ENCODE measurements around the gene TESK2.
"Not testable (repeated sequence)": the region's sequence is repeated elsewhere in the genome, so short reads cannot be mapped to it uniquely, and the experiment has no call there.

TESK2 gene

DNA sequence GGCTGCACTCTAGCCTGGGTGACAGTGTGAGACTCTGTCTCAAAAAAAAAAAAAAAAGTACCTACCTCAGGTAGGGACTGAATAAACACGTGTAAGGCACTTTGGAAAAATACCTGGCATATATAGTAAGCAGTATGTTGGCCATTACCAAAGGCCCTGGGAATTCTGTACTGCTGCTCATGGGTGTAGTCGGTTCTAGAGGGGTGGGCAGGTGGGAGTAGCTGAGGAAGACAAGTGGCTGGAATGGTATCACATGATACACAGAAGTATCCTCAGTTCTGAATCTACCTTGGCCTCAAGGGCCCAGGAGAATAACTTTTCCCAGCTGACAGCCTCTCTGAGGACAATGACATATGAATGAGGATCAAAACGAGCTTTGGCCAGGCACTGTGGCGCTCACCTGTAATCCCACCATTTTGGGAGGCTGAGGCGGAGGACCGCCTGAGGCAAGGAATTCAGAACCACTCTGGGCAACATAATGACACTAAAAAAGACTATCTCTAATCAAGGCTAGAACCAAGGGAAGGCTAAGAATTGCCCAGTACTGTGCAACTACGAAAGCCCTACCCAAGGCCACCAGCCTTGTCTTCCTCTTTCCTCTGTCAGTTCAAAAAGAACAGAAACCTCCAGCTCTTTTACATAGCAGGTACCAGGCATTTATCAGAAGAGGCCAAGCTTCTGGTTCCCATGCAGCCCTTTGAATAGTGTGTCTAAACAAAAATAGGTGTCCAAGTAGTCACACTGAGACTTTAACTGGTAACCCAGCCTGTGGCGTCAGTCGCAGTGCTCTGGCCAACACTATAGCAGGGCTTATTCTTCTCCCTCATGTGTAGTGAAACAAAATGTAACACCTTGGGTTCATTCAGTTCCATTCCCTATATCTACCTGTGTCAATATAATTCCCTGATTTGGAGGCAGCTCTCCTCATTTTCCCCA is 19.3 kb upstream of the TESK2 start:
- DNase-seq = no peak

DNA sequence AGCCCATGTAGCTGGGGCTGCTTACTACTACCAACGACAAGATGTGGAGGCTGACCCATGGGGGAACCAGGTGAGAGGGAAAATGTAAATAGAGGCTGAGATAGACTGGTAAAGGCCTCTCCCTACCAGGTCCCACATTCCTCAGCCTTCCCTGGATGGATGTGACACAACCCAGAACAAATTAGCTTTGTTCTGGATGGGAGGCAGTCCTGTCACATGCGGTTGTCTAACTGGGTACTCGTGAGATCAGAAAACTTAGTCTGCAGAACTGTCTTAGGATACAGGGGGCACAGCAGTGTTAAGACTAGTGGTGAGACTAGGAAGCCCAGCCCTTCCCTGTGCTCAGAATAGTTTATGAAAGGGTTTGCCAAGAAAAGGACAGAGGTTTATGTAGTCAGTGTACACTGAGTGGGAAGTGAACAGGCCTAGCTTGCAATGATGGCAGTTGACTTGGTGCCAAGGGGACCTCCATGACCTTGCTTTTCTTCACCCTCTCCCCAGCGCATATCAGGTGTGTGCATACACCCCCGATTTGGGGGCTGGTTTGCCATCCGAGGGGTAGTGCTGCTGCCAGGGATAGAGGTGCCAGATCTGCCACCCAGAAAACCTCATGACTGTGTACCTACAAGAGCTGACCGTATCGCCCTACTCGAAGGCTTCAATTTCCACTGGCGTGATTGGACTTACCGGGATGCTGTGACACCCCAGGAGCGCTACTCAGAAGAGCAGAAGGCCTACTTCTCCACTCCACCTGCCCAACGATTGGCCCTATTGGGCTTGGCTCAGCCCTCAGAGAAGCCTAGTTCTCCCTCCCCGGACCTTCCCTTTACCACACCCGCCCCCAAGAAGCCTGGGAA is 17.6 kb upstream of the TESK2 start:
- DNase-seq = no peak

DNA sequence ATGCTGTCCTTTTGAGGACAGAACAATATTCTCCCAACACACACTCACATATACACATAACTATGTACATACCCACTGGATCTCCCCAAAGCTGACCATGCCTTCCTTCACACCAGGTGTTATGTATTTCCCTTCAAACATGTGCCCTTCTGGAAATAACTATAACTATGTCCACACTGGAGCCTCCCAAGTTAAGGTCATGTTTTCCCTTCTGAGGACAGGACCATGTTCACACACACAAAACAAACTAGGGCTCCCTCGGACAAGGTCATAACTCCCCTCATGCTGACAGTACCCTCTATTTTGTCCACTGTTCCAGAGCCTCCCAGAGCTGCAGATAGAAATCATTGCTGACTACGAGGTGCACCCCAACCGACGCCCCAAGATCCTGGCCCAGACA is 16.9 kb upstream of the TESK2 start:
- DNase-seq = no peak

DNA sequence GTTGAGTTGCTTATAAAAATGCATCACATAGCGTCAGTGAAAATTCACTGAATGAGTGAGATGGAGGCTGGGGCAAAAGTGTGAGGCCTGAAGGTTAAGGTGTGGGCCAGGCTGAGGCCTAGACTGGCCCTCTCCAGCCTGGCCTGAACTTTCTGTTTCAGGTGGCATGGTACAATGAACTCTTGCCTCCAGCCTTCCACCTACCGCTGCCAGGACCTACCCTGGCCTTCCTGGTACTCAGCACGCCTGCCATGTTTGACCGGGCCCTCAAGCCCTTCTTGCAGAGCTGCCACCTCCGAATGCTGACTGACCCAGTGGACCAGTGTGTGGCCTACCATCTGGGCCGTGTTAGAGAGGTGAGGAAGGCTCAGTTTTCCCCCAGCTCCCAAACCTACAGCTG is 16.2 kb upstream of the TESK2 start:
- DNase-seq = no peak

DNA sequence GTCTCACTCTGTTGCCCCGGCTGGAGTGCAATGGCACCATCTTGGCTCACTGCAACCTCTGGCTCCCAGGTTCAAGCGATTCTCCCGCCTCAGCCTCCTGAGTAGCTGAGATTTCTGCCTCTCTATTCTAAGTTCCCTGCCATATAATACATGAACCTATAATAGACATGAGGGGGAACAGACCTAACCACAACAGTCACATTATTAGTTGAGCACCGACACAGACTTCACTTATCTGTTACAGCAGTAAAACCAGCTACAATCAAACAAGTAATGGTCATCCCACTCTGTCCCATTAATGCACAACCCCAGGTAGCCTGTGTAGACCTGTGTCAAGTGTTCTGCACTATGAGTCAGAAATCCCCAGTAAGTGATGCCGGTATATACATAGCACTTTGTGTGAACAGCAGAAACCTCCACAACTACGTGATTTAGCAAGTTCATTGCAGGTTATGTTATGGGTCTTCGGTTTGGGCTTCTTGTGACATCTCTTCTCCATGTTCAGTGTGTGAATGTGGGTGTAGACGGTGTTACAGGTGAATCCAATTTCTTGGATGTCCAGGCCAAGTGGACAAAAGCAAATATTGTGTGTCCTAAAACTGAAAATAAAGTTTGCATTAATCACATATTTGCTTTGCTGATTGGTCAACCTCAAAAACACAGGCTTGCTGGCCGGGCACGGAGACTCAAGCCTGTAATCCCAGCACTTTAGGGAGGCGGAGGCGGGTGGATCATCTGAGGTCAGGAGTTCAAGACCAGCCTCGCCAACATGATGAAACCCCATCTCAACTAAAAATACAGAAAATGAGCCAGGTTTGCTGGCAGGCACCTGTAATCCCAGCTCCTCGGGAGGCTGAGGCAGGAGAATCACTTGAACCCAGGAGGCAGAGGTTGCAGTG is 12.7 kb upstream of the TESK2 start:
- no peak for DNase-seq

DNA sequence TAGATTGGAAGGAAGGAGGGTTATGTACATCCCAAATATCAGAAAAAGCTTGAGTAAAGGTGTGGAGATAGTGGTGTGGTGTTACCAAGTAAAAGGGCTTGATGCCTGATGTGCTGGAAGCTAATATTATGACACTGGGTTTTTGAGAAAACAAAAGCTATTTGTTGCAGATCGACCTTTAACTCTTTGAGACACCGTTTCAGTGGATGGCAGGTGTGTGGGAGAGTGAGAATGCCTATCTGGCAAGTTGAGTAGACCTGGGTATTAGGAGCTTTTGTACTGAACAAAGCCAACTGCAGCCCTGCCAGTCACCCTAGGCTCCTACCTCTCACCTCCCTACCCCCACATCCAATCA is 10.5 kb upstream of the TESK2 start:
- DNase-seq = no peak

DNA sequence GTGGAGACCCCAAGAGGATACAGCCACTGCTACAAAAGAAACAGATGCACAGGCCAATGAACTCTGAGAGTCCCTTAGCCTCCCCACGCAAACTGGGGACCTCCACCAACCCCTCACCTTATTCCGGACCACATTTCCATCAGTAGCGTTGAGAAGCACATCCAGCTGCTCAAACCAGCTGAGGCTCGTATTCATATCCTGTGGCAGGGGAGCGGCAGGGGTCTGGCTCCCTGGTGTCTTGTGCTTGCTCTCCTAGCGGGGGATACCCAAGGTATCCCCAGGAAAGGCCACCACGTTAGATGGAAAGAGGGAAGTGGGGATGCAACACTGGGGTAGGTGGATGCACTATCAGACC is 8.4 kb upstream of the TESK2 start:
- no peak for DNase-seq

DNA sequence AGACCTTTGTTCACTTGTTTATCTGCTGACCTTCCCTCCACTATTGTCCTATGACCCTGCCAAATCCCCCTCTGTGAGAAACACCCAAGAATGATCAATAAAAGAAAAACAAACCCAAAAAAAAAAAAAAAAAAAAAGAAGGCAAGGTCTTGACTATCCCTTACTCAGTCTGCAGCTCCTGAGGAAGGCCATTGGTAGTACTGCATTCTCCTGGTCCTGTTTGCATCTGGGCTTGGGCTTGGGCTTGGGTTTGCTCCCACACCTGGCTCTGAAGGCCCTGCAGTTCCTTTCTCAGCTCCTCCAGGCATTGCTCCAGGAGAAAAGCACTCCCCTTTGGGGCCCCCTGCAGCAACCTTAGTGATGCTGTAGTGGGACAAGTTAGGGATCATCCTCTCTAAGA is 7.3 kb upstream of the TESK2 start:
- DNase-seq = no peak

DNA sequence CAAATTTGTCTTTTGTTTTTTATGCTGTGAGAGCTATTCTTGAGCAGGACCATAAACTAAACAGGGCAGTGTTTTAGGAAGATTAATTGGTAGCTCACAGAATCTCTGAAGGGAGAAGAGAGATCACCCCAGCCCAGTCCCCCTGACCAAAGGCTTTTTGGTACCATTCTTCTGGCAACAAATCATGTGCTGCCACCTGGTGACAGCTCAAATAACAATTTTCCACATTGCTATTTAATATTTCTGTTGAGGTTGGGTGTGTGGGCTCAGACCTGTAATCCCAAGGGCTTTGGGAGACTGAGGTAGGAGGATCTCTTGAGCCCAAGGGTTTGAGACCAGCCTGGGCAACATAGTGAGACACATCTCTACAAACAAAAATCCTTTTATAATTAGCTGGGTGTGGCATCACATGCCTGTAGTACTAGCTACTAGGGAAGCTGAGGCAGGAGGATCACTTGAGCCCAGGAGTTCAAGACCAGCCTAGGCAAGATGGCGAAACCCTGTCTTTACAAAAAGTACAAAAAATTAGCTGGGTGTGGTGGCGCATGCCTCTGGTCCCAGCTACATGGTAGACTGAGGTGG is 2.2 kb upstream of the TESK2 start:
- peak; percentile 35 to 62 for DNase-seq

DNA sequence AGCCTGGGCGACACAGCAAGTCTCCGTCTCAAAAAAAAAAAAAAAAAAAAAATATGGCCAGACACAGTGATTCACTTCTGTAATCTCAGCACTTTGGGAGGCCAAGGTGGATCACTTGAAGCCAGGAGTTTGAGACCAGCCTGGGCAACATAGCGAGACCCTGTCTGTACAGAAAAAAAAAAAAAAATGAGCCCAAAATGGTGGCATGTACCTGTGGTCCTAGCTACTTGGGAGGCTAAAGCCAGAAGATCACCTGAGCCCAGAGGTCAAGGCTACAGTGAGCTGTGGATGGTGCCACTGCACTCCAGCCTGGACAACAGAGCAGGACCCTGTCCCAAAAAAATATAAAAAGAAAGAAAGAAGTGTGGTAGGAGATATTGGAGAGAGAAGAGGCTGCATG is 1.7 kb upstream of the TESK2 start:
- no peak for DNase-seq

DNA sequence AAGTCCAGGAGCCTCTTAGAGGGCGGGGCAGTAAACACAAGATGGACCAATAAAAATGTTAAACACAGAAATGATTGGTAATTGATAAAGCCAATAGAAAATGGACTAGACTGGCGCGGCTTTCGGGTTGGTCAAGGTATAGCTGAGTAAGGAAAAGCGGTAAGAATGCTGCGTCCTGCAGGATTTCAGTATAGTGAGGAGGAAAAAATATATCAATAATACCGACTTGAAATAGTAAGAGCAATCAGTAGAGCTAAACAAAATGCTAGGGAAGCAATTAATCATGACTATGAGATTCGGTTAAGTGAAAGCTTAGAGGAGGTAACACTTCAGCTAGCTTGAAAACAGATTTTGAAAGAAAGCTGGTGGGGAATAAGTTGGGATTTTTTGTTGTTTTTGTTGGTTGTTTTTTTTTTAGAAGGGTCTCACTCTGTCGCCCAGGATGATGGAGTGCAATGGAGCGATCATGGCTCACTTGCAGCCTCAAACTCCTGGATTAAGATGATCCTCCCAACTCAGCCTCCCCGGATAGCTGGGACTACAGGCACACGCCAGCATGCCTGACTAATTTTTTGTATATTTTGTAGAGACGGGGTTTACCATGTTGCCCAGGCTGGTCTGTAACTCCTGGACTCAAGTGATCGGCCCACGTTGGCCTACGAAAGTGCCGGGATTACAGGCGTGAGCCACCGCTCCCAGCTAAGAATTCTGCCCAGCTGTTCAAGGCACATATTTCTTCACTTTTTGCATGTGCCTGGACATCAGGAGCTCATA is 711 bp upstream of the TESK2 start:
- no peak for DNase-seq

DNA sequence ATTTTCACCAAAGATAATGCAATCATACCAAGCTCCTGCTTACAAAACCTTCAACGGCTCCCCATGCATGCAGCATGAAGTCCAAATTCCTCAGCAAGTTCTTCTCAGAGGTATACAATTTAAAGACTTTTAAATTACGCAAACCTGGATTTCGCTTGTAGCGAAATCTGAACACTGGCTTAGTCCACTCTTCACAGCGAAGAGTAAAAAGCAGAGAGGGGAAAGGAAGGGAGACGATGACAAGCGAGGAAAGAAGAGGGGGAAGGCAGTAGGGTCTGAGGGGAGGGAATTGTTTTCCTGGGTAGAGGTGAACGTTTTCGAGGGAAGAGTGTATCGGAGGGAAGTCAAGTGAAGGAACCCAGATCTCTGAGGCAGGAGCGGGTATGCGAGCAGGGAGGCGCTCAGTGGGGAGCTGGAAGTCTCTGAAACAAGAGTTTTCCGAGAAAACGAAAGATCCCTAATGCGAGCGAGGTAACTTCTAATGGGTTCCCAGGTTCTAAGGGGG is 790 bp downstream of the TESK2 start:
- DNase-seq = peak in 1 of 2 donors; percentile 47

DNA sequence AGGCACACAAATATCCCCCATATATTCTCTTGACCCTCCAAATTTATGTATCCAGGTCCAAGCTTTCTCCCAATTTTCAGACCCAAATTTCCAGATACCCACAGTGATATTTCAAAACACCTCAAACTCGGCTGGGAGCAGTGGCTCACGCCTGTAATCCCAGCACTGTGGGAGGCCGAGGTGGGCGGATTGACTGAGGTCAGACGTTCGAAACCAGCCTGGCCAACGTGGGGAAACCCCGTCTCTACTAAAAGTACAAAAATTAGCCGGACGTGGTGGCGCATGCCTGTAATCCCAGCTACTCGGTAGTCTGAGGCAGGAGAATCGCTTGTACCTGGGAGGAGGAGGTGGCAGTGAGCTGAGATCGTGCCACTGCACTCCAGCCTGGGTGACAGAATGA is 1.6 kb downstream of the TESK2 start:
- not testable (repeated sequence) for DNase-seq

DNA sequence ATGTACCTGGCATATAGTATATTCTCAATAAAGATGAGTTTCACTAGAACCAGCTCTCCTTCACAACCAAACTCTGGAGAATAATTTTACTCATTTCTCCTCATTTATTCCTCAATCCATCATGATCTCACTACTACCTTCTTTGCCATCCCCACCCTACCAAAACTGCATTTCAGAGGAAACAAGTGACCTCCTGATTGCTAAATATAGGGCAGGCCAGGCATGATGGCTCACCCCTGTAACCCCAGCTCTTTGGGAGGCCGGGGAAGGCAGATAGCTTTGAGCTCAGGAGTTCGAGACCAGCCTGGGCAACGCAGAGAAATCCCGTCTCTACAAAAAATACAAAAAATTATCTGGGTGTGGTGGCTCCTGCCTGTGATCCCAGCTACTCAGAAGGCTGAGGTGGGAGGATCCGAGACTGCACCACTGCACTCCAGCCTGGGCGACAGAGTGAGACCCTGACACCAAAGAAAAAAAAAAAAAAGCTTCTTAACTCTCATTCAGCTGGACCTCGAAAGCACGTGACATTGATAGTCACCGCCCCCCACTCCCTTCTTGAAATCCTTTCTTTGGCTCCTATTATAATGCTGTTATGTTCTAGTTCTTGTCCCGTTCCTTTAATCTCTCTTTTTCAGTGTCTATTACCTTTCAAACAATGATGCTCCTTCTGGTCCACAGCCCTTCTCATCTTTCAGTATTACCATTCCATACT is 2.1 kb downstream of the TESK2 start:
- peak in 1 of 2 donors; percentile 32 for DNase-seq

DNA sequence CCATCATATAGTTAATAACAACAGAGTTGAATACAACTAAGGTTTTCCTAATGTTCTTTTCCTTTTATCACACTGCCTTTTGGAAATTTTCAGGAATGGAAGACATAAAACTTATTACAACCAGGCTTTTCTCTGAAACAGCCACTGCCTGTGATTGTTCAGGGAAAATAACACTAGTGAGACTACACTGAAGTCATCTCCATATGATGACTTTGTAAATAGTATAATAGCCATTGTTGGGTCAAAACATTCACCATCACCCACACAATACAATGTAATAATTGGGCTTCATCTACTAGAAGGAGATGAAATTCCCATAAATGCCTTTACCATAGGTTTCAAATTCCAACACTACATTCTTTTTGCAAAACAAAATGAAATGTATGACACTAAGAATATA is 5.0 kb downstream of the TESK2 start:
- peak in 1 of 2 donors; percentile 63 for DNase-seq

DNA sequence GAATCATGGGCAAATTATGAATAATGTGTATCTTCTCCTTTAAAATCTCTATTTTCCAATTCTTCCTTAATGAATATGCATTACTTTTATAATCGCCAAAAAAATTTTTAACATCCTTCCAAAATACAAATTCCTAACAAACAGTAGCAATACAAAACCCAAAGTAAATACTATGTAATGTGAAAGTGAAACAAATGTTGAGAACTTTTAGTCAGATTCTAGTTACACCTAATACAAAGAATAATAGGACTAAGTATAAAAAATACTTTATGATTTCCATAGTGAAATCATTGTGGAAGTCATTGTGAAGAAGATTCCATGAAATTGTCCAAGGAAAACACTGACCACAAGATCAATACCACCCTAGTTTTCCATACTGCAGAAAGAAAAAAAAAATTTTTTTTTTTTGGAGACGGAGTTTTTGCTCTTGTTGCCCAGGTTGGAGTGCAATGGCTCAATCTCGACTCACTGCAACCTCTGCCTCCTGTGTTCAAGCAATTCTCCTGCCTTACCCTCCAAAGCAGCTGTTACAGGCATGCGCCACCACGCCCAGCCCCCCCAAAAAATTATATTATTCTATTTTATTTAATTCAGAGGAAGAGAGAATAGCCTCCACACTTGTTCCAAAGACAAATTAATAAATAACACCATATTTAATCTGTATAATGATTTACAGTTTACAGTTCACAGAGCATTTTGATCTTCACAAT is 11.8 kb downstream of the TESK2 start:
- no peak for DNase-seq

DNA sequence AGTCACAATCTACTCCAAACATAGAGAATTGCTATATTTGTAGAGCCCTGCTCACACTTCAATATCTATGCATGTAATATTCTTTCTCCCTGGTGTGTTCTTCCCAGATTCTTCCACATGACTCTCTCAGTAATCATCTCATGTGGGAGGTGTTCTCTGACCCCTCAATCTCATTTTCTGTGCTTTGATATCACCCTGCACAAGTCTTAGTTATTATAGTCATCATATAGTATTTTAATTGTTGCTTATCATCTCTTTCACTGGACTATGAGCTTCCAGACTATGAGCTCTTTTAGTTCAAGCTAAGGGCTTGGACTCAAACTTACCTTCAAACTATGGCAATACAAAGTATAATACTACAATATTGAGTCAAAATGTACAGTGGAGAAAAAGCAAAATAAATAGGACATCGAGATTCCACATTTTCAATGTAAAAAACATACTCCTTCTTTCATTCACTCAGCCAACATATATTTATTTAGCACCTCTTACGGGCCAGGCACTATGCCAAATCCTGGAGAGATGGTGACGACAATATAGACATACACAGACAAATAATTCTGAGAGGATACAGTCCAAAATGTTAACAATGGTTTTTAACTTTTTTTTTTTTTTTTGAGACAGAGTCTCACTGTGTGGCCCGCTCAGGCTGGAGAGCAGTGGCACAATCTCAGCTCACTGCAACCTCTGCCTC is 12.7 kb downstream of the TESK2 start:
- no peak for DNase-seq

DNA sequence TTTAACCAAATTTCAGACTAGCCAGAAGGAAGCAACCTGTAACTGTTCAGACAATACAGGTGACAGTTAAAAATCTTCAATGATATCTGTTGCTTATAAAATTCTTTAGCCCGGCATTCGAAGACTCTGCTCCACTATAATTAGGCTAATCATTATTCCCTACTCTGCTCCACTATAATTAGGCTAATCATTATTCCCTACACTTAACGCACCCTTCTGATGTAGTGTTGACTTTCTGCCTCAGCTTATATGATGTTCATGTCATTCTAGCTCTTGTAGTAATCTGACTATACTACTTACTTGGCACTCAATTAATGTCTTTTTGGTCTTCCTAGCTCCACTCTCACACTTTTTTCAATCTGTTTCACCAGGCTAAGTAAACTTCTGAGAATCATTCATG is 13.3 kb downstream of the TESK2 start:
- DNase-seq = no peak

DNA sequence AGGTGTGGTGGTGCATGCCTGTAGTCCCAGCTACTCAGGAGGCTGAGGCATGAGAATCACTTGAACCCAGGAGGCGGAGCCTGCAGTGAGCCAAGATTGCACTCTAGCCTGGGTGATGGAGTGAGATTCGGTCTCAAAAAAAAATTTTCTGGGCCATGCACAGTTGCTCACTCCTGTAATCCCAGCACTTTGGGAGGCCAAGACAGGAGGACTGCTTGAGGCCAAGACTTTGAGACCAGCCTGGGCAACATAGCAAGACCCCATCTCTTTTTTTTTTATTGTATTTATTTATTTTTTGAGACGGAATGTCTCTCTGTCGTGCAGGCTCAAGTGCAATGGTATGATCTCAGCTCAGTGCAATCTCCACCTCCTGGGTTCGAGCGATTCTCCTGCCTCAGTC is 16.8 kb downstream of the TESK2 start:
- DNase-seq = not testable (repeated sequence)

DNA sequence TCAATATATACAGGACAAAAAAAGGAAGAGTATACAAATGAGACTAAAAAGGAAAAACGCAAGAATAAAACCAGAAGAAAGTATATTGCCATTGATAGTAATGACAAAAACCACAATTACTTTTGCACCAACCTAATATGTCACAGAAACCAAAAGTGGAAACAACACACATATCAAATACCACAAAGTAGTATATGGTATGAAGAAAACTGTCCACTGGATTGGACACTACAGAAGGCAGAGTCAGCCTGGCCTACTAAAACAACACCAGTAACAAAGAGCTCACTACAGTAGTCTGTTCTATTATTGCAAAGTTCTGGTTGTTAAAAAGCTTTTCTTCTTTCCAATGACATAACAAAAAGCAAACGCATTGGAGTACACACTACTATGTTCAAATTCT is 17.7 kb downstream of the TESK2 start:
- DNase-seq = no peak
